HG02973 (cell line): ENCODE data around the gene THYN1.
"Not testable (repeated sequence)": the region's sequence is repeated elsewhere in the genome, so short reads cannot be mapped to it uniquely, and the experiment has no call there.

Experiments used
- ATAC-seq: cut with Tn5 transposase; IDR thresholded peaks from one replicate; pipeline ENCODE4 v1.9.1; 2021; ENCODE audit warnings: moderate library complexity; ENCODE audit not compliant: unreplicated experiment

THYN1 gene

GRCh38 chr11:134275534-134276395, 22.6 kb upstream of the THYN1 start, which contains the start of gene GLB1L3:
GLB1L3 (plus strand) TSS chr11:134276379; CDS start chr11:134276741, 362 bp downstream.
- ATAC-seq, result peak; percentile 93

GRCh38 chr11:134275188-134275533, 22.0 kb upstream of the THYN1 start:
- ATAC-seq, result no peak

GRCh38 chr11:134273317-134273712, 20.2 kb upstream of the THYN1 start:
- no peak for ATAC-seq

- no peak for ATAC-seq
Measured at GRCh38 chr11:134272381-134273316, 19.5 kb upstream of the THYN1 start.

- no peak for ATAC-seq
Measured at GRCh38 chr11:134271978-134272377, 18.8 kb upstream of the THYN1 start.

GRCh38 chr11:134270250-134270714, 17.1 kb upstream of the THYN1 start:
- no peak for ATAC-seq

GRCh38 chr11:134267966-134268365, 14.8 kb upstream of the THYN1 start:
- ATAC-seq, result no peak

- no peak for ATAC-seq
Measured at GRCh38 chr11:134267461-134267860, 14.3 kb upstream of the THYN1 start.

GRCh38 chr11:134266841-134267251, 13.7 kb upstream of the THYN1 start:
- no peak for ATAC-seq

GRCh38 chr11:134266440-134266839, 13.3 kb upstream of the THYN1 start:
- no peak for ATAC-seq

- no peak for ATAC-seq
Measured at GRCh38 chr11:134264966-134265764, 12.0 kb upstream of the THYN1 start.

GRCh38 chr11:134261626-134262488, 8.7 kb upstream of the THYN1 start:
- no peak for ATAC-seq

GRCh38 chr11:134260983-134261382, 7.8 kb upstream of the THYN1 start:
- no peak for ATAC-seq

- no peak for ATAC-seq
Measured at GRCh38 chr11:134260503-134260902, 7.4 kb upstream of the THYN1 start.

GRCh38 chr11:134258577-134258976, 5.4 kb upstream of the THYN1 start:
- ATAC-seq, result no peak

- no peak for ATAC-seq
Measured at GRCh38 chr11:134257101-134257500, 3.9 kb upstream of the THYN1 start.

- not testable (repeated sequence) for ATAC-seq
Measured at GRCh38 chr11:134255184-134255561, 2.0 kb upstream of the THYN1 start.

- no peak for ATAC-seq
Measured at GRCh38 chr11:134254433-134255183, 1.5 kb upstream of the THYN1 start.
